GM21576 (cell line): ENCODE measurements around the gene SHQ1.
"Not testable (repeated sequence)": the region's sequence is repeated elsewhere in the genome, so short reads cannot be mapped to it uniquely, and the experiment has no call there.

Source experiments
- ATAC-seq: cut with Tn5 transposase; IDR thresholded peaks from one replicate; pipeline ENCODE4 v1.9.1; 2021; ENCODE audit warnings: mild to moderate bottlenecking, moderate library complexity; ENCODE audit not compliant: unreplicated experiment

Gene SHQ1

DNA sequence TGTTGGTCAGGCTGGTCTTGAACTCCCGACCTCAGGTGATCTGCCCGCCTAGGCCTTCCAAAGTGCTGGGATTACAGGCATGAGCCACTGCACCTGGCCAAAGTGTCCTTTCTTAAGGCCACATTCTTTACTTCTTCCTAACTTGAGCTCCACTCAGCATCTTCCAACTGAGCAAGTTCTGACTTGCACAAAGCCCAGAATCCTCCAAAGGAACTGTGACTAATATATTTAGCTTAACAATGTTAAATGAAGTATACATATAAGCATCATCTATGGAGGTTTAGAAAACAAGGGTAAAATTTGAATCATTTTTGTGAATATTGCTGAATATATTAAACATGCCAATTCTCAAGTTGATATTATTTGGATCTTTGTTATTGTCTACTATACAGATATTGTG, 93.7 kb downstream of the SHQ1 start:
- ATAC-seq = no peak

DNA sequence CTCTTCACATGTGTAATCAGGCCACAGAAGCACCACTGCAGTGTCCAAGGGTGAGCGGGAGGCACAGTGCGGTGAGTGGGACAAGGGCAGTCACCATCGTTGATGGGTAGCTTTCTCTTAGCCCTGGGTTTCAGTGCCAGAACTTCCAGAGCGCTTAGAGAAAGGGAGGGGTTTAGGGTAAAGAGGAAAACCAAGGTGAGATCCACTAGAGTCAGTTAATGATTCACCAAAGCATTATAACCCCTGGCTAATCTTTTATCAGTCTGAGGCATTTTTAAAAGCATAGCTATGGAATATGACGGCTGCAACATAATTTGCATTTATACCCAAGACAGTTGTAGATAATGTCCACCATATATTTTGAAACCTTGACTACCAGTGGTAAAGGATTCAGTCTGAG, 94.8 kb downstream of the SHQ1 start:
- ATAC-seq = no peak

- ATAC-seq = no peak
Measured at GRCh38 chr3:72750405-72750965, 97.8 kb downstream of the SHQ1 start.

GRCh38 chr3:72748659-72749058, 99.6 kb downstream of the SHQ1 start:
- ATAC-seq = no peak

DNA sequence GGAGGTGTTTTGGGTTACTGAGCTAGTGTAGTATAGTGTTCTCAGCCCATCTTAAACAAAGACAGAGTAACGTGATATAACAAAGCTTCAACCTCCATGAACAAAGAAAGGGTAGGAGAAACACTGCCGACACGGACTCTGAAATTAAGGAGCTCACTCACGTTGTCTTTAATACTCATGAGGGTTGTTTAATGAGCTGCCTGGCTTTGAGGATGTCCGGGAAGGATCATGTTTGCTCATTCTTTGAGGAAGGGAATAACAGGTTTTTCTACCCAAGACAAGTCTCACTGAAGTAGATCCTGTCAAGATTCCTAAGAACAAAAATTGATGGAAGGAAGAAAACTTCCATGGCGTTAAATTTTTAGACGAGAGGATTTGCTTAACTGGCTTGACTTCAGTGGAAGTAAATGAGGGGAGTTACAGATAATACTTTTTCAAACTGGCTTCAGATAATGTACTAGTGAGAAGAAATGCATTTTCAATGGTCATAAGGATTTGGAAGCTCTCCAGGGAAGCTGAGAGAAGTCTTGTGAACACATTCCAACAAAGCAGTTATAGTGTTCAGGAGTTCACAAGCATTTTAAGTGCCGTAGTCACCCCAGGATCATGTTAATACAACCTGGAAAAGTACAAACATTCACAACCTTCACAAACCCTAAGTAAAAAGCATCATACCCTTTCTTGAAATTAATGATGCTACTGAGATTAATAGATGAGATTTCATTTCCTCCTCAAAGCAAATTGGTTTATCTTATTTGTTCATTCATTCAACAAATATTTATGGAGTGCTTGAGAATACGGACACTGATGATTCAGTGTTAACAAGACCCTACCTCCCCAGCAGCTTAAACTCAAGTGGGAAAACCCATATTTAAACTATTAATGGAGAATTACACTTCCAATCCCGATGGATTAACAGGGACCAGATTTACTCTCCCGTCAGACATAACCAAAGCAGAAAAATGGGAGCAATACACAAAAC, 101.5 kb downstream of the SHQ1 start:
- no peak for ATAC-seq

DNA sequence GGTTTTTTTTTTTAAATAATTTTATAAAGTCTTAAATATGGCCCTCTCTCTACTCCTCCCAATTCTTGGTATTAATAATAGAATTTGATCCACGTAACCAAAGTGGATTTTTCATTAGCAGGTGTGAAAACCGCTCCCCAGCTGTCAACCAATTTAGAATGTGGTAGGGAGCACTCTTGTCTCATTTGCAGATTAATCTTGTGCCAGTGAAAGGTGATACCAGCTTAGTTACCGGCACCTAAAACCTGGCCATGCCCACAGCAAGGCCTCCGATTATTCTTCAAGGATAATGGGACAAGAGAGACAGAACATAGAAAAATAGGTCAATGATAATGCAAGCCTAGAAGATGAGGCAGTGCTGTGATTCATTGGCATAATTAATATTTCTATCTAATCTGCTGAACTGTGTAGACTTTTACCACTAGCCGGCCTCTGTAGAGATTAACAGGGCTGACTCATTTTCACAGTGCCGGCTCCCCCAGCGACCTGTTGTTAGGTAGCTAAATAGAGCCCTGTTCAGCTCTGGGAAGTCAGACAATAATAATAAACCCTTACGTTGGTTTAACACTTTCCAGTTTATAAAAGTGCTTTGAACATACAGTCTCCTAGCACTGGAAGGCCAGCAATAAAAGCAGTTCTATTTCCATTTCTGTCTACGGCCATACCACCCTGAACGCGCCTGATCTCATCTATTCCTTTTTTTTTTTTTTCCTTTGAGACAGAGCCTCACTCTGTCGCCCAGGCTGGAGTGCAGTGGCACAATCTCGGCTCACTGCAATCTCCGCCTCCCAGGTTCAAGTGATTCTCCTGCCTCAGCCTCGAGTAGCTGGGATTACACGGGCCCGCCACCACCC, 102.9 kb downstream of the SHQ1 start:
- no peak for ATAC-seq

DNA sequence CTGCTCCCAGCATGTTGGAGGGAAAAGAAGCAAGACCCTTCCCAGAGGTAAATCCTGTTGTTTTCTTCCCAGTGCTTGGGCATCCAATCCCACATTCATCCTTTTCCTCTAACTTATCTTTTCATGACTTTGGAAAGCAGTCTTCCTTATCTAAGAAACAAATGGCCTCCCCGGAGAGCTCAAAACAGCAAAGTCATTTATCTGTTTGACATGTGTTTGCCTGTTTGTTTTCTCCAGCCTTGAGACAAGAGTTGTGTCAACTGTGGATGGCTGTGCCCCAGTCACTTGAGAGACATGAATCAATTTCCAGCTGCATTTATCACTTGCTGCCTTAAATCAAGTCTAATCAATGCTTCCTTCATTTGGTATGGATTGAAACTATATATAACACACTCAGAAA, 103.9 kb downstream of the SHQ1 start:
- no peak for ATAC-seq

- ATAC-seq = no peak
Measured at GRCh38 chr3:72739531-72740466, 108.4 kb downstream of the SHQ1 start.

DNA sequence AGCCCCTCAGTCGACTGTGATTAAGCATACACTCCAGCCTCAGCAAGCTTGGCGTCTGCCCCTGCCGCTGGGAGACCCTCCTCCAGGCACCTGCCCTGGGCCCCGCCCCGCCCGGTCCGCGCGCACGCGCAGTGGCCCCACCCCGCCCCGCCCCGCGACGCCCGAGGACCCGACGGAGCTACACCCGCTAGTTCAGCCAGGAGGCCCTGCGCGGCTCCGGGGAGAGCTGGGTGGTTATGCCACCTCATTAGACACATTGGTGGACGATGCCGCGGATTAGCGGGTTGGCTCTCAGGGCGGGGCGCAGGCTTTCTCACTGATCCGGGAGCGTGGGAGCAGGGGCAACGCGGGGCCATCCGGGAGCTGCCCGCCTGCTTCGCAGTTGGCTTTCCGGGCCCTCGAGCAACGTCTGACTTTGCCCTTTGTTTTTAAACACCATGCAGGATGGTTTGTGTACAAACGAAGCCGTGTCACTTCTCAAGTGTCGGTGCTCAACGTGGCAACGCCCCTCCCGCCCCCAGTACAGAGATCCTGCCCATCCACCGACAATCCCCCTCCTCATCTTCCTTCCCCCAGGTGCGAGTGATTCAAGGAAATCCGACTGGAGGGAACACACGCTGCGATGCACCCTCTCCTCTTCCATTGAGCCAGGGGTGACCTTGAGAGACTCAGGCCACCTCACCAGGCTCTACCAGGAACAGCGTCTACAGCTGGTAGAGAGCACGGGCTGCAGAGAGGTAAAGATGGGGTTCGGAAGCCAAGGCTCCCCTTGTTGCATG, 109.3 kb downstream of the SHQ1 start:
- no peak for ATAC-seq

- not testable (repeated sequence) for ATAC-seq
Measured at GRCh38 chr3:72735072-72735471, 113.2 kb downstream of the SHQ1 start.

DNA sequence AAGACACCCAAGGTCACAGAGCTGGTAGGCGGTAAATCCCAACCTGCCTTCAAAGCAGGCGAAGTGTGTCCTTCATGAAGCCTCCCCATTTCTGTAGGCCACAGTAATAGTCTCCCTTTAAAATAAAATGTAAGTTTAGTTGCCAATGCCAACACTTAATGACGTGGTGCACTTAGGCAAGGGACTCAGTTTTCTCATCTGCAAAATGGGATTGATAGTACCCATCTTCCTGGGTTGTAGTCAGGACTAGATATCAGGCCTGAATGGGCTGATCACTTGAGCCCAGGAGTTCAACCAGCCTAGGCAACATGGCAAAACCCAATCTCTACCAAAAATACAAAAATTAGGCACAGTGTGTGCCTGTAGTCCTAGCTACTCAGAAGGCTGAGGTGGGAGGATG, 114.6 kb downstream of the SHQ1 start:
- no peak for ATAC-seq

DNA sequence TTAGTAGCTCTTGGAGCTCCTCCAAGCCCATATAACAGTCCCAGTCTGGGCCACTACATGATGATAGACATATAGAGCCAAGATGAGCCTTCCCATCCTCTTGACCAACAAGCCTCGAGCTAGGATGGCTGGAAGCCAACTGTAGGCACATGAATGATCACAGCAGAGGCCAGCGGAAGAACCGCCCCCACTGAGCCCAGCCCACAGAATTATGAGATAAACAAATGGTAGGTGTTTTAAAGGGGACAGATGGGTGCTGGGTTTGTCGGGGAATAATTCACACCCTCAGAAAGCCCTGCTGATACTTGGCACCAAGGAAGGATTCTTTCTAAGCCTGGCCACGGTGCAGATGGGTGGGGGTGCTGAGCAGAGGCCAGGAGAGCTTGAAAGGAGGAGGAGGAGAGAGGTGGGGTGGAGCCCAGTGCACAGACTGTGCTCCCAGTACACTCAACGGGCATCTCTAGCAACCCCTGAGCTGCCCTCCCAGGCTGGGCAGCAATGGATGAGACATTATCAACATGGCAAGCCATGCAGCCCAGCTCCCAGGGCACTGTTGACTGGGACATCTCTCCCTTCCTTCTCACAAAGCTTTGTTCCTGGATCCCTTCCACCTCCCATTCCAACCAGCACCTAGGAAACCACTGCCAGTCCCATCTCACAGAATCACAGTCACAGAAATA, 115.4 kb downstream of the SHQ1 start:
- not testable (repeated sequence) for ATAC-seq

GRCh38 chr3:72728958-72729467, 119.2 kb downstream of the SHQ1 start:
- no peak for ATAC-seq

GRCh38 chr3:72728329-72728889, 119.8 kb downstream of the SHQ1 start:
- no peak for ATAC-seq

- ATAC-seq = no peak
Measured at GRCh38 chr3:72727726-72728125, 120.5 kb downstream of the SHQ1 start.

DNA sequence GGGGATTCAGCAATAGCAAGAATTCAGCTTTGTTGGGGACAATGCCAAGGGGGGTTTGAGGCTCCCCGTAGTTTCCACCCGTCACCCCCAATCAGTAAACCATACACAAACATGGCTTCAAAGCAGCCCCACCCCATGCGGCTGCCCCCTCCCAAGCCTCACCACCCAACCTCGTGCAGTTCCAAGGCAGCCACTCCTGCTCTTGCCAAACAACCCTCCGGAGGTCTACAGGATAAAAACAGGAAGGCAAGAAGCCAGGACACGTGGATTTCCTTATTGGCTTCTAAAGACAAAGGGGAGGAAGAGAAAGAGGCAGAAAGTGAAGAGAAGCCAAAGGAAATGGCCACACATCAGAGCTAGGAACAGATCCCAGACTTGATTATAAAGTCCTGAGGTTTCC, 121.1 kb downstream of the SHQ1 start:
- ATAC-seq = no peak

GRCh38 chr3:72725229-72725628, 123.0 kb downstream of the SHQ1 start:
- ATAC-seq = no peak

DNA sequence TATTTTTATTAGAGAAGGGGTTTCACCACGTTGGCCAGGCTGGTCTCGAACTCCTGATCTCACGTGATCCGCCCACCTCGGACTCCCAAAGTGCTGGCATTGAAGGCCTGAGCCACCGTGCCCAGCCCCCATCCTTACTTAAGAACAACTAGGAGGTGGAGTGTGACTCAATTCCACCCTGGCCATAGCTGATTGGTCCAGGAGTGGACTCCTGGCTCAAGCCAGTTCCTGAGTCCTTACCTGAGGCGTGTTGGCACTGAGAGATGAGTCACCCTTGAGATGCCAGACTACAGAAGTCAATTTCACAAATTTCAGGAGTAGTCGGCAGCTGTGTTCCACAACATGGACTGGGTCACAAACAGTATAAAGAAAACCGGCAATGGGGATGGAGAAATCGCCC, 124.2 kb downstream of the SHQ1 start:
- ATAC-seq = no peak
